ENCODE data around the gene ADPGK.

GRCh38 chr15:72764656-72765055, 18.9 kb downstream of the ADPGK start:
- TF ChIP-seq, protein P1, sequence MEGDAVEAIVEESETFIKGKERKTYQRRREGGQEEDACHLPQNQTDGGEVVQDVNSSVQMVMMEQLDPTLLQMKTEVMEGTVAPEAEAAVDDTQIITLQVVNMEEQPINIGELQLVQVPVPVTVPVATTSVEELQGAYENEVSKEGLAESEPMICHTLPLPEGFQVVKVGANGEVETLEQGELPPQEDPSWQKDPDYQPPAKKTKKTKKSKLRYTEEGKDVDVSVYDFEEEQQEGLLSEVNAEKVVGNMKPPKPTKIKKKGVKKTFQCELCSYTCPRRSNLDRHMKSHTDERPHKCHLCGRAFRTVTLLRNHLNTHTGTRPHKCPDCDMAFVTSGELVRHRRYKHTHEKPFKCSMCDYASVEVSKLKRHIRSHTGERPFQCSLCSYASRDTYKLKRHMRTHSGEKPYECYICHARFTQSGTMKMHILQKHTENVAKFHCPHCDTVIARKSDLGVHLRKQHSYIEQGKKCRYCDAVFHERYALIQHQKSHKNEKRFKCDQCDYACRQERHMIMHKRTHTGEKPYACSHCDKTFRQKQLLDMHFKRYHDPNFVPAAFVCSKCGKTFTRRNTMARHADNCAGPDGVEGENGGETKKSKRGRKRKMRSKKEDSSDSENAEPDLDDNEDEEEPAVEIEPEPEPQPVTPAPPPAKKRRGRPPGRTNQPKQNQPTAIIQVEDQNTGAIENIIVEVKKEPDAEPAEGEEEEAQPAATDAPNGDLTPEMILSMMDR (IDR thresholded peaks at IDR 0.05), result no peak
- no peak for TF ChIP-seq ZFX (IDR thresholded peaks at IDR 0.05; ENCODE audit: borderline replicate concordance)
